Astrocyte (in vitro differentiated cells and primary cell): Measurements from ENCODE around the gene GRIN2D. TPM values are rescaled to one million over a fixed set of nuclear protein-coding genes. Genes with fewer than 3 reads are reported as not detected.

ENCODE experiments used
- DNase-seq: peaks from one replicate; pipeline ENCODE4 v3.0.0-alpha.2; 2010; ENCODE audit warnings: low read depth
- FAIRE-seq: peaks from 2 replicates; lab custom pipeline; 2011; peaks lifted over from hg19 to GRCh38; lab: Jason Lieb, UNC
- H2AFZ ChIP-seq: 2 replicates; pipeline ENCODE4 v1.6.0; 2012; ENCODE audit warnings: low read depth, low read length, inconsistent platforms
- H3K27ac ChIP-seq: 2 replicates; pipeline ENCODE4 v1.5.1; 2011; ENCODE audit warnings: low read depth, low read length, inconsistent platforms
- H3K27me3 ChIP-seq: 2 replicates; pipeline ENCODE4 v1.6.0; 2011; ENCODE audit warnings: low read length, inconsistent platforms; ENCODE audit not compliant: insufficient read depth
- H3K36me3 ChIP-seq: 2 replicates; pipeline ENCODE4 v1.5.1; 2011; ENCODE audit warnings: low read length, inconsistent platforms; ENCODE audit not compliant: insufficient read depth
- H3K4me1 ChIP-seq: 2 replicates; pipeline ENCODE4 v1.5.1; 2011; ENCODE audit warnings: low read length, inconsistent platforms; ENCODE audit not compliant: insufficient read depth
- H3K4me2 ChIP-seq: 2 replicates; pipeline ENCODE4 v1.6.0; 2012; ENCODE audit warnings: low read length, inconsistent platforms
- H3K4me3 ChIP-seq: 2 replicates; pipeline ENCODE4 v1.5.1; 2011; ENCODE audit warnings: low read depth, mild to moderate bottlenecking, low read length, inconsistent platforms; ENCODE audit not compliant: insufficient read depth
- H3K79me2 ChIP-seq: 2 replicates; pipeline ENCODE4 v1.6.0; 2012; ENCODE audit warnings: mild to moderate bottlenecking, low read length, inconsistent platforms; ENCODE audit not compliant: insufficient read depth
- H3K9ac ChIP-seq: 2 replicates; pipeline ENCODE4 v1.6.0; 2012; ENCODE audit warnings: mild to moderate bottlenecking, low read length, inconsistent platforms
- H3K9me3 ChIP-seq: 2 replicates; pipeline ENCODE4 v1.5.1; 2012; ENCODE audit warnings: low read depth, mild to moderate bottlenecking, low read length, inconsistent platforms; ENCODE audit not compliant: insufficient read depth
- H4K20me1 ChIP-seq: 2 replicates; pipeline ENCODE4 v1.6.0; 2012; ENCODE audit warnings: low read length, inconsistent platforms; ENCODE audit not compliant: insufficient read depth
- H3K27ac Mint-ChIP-seq: one replicate; pipeline ENCODE4 v1.8.0; 2021; ENCODE audit warnings: mild to moderate bottlenecking, mixed read lengths; ENCODE audit not compliant: unreplicated experiment
- H3K27me3 Mint-ChIP-seq: one replicate; pipeline ENCODE4 v1.8.0; 2021; ENCODE audit warnings: low read depth, mixed read lengths; ENCODE audit not compliant: unreplicated experiment
- H3K36me3 Mint-ChIP-seq: one replicate; pipeline ENCODE4 v1.8.0; 2021; ENCODE audit warnings: low read depth, mixed read lengths; ENCODE audit not compliant: unreplicated experiment
- H3K4me1 Mint-ChIP-seq: one replicate; pipeline ENCODE4 v1.8.0; 2021; ENCODE audit warnings: low read depth, mixed read lengths; ENCODE audit not compliant: unreplicated experiment
- H3K4me3 Mint-ChIP-seq: one replicate; pipeline ENCODE4 v1.8.0; 2021; ENCODE audit warnings: mild to moderate bottlenecking, moderate library complexity, mixed read lengths; ENCODE audit not compliant: unreplicated experiment
- H3K9me3 Mint-ChIP-seq: one replicate; pipeline ENCODE4 v1.8.0; 2021; ENCODE audit warnings: mild to moderate bottlenecking, mixed read lengths; ENCODE audit not compliant: unreplicated experiment
- CTCF ChIP-seq: IDR thresholded peaks from 2 replicates; pipeline ENCODE4 v1.5.1; 2011; ENCODE audit warnings: low read depth, mild to moderate bottlenecking, inconsistent platforms, low read length, moderate library complexity; ENCODE audit not compliant: insufficient read depth
- EZH2 ChIP-seq: IDR thresholded peaks from 2 replicates; pipeline ENCODE4 v1.6.1; 2012; ENCODE audit warnings: mild to moderate bottlenecking, low read length, inconsistent platforms; ENCODE audit not compliant: insufficient read depth
- total RNA-seq: library from RNA; stranded (reverse); gene quantifications from 2 replicates; pipeline ENCODE4 v1.2.1, GENCODE V29; 2021

GRIN2D gene
- total RNA-seq, 1 donor from 2014 or later: 6.2 TPM

DNA sequence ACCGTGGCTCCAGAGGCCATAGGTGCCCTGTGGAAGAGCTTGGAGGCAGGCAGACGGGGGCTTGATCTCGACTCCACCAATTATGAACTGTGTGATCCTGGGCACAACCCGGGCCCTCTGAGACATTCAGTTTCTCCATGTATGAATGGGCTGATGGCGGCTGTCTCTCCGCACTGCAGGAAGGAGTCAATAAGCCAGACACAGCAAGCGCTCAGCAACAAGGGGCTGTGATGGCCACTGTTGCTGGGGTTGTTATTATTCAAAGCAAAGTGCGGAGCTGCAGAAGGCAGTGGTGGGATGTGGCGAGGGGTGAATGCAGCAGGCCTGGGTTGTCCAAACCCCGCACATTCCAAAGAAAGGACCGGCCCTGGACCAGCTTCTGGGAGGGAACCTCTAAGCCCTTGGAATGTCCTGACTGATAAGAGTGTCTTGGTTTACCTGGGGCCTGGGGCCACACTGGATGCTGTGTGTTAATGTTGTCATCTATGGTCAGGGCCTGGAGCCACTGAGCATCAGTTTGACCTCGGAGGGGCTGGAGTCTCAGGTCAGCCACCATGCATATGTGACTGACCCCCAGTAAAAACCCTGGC is 38.0 kb upstream of the GRIN2D start:
- Histone ChIP-seq H2AFZ (no peak overlapping the region), H3K9me3 (no peaks in the 10 kb centered on the region), H3K36me3 (no peaks in the 10 kb centered on the region), H3K79me2 (no peaks in the 10 kb centered on the region), H4K20me1 (no peaks in the 10 kb centered on the region), H3K4me2 (no peak overlapping the region), H3K4me3 (no peak overlapping the region), H3K27ac (no peak overlapping the region), H3K9ac (no peak overlapping the region), H3K4me1 (peaks cover 4% of the 10 kb centered on the region), H3K27me3 (no peaks in the 10 kb centered on the region)
- no peak for FAIRE-seq
- H3K27ac Mint-ChIP-seq: no peak overlapping the region
- H3K9me3 Mint-ChIP-seq: peaks cover 3% of the 10 kb centered on the region
- H3K4me1 Mint-ChIP-seq: peaks cover 7% of the 10 kb centered on the region
- peaks cover 2% of the 10 kb centered on the region for H3K36me3 Mint-ChIP-seq
- no peak for DNase-seq
- TF ChIP-seq CTCF: no peak
- TF ChIP-seq EZH2: no peak
- no peaks in the 10 kb centered on the region for H3K27me3 Mint-ChIP-seq
- H3K4me3 Mint-ChIP-seq: no peak overlapping the region

- Histone ChIP-seq H3K27ac (no peak overlapping the region), H3K9me3 (no peaks in the 10 kb centered on the region), H3K9ac (no peak overlapping the region), H4K20me1 (no peaks in the 10 kb centered on the region), H3K27me3 (no peaks in the 10 kb centered on the region), H3K4me1 (peaks cover 11% of the 10 kb centered on the region), H3K36me3 (no peaks in the 10 kb centered on the region), H3K79me2 (no peaks in the 10 kb centered on the region), H3K4me2 (no peak overlapping the region), H2AFZ (no peak overlapping the region), H3K4me3 (no peak overlapping the region)
- peaks cover 5% of the 10 kb centered on the region for H3K9me3 Mint-ChIP-seq
- peaks cover 2% of the 10 kb centered on the region for H3K36me3 Mint-ChIP-seq
- no peak overlapping the region for H3K4me3 Mint-ChIP-seq
- peaks cover 5% of the 10 kb centered on the region for H3K4me1 Mint-ChIP-seq
- H3K27me3 Mint-ChIP-seq: no peaks in the 10 kb centered on the region
- FAIRE-seq (no peak), DNase-seq (no peak)
- no peak for TF ChIP-seq CTCF
- no peak for TF ChIP-seq EZH2
- H3K27ac Mint-ChIP-seq: no peak overlapping the region
These were observed 34.3 kb upstream of the GRIN2D start for GRCh38 chr19:48359123-48359522.

- H3K4me2 ChIP-seq: no peak overlapping the region
- no peaks in the 10 kb centered on the region for H3K9me3 ChIP-seq
- H3K4me3 ChIP-seq: no peak overlapping the region
- H3K27me3 Mint-ChIP-seq: no peaks in the 10 kb centered on the region
- H3K27me3 ChIP-seq: no peaks in the 10 kb centered on the region
- no peaks in the 10 kb centered on the region for H3K4me1 Mint-ChIP-seq
- FAIRE-seq (no peak), DNase-seq (no peak)
- H3K27ac ChIP-seq: no peak overlapping the region
- peak overlapping the region; percentile 60 for H3K4me3 Mint-ChIP-seq
- H3K36me3 ChIP-seq: no peaks in the 10 kb centered on the region
- peaks cover 5% of the 10 kb centered on the region for H3K9me3 Mint-ChIP-seq
- peaks cover 6% of the 10 kb centered on the region for H3K4me1 ChIP-seq
- no peak overlapping the region for H3K9ac ChIP-seq
- H2AFZ ChIP-seq: no peak overlapping the region
- H4K20me1 ChIP-seq: no peaks in the 10 kb centered on the region
- H3K79me2 ChIP-seq: no peaks in the 10 kb centered on the region
- peak overlapping the region; percentile 75 for H3K27ac Mint-ChIP-seq
- peaks cover 2% of the 10 kb centered on the region for H3K36me3 Mint-ChIP-seq
- TF ChIP-seq CTCF (no peak), EZH2 (no peak)
These were observed 31.6 kb upstream of the GRIN2D start for GRCh38 chr19:48361912-48362311.
